GM18526 (cell line): ENCODE data around the gene MSL3B.

Source experiments
- POLR2A ChIP-seq: IDR thresholded peaks from 3 replicates; pipeline ENCODE4 v1.6.1; 2011; ENCODE audit not compliant: insufficient read length; ENCODE audit errors: extremely low read depth

MSL3B gene

GRCh38 chr2:233824373-233824772, 43.8 kb downstream of the MSL3B start:
- TF ChIP-seq POLR2A: no peak

DNA sequence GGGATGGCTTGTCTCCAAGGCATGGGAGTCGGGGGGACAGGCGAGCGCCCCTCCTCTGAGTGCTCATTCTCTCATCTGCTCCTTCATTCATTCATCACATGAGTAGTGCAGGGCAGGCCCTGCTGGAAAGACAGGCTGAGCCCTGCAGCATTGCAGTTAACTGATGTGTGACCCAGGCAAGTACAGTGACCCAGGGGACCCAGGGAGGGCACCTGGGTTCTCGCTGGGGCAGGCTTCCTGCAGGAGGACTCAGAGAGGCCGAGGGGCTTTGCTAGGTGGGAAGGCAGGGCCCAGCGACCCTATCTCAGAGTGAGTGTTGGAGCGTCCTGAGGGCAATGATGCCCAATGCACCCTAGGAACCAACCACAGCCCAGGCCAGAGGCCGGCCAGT, 44.5 kb downstream of the MSL3B start:
- no peak for TF ChIP-seq POLR2A

GRCh38 chr2:233822781-233823730, 45.1 kb downstream of the MSL3B start:
- no peak for TF ChIP-seq POLR2A

DNA sequence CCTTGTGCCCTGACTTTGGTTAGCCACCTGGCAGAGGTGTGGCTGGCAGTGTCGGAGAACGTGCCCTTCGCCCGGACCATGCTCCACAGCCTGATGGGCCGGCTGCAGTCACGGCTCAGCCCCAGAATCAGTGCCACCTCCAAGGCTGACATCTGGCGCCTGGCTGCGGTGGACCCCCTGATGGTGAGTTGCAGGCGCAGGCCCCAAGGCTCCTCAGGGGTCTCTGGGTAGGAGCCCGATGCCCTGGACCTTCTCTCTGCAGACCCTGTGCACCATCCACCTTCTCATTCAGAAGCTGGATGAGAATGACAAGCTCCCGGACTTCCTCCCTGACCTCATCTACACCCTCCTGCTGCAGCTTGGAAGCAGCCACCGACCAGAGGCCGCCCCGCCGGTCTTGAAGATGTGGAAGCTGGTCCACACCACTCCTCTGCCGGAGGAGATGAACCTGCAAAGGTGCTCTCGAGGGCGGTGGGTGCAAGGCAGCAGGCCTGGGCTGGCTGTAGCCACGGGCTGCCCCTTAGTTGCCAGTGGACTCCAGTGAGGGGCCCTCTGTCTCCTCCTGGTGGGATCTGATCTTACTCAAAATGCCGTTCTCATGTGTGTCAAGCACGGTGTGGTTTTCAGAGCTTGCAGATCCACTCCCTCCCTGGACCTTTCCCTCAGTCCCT, 46.0 kb downstream of the MSL3B start:
- no peak for TF ChIP-seq POLR2A

- TF ChIP-seq POLR2A: no peak
Measured at GRCh38 chr2:233821709-233822100, 46.5 kb downstream of the MSL3B start.

- no peak for TF ChIP-seq POLR2A
Measured at GRCh38 chr2:233821196-233821595, 47.0 kb downstream of the MSL3B start.

DNA sequence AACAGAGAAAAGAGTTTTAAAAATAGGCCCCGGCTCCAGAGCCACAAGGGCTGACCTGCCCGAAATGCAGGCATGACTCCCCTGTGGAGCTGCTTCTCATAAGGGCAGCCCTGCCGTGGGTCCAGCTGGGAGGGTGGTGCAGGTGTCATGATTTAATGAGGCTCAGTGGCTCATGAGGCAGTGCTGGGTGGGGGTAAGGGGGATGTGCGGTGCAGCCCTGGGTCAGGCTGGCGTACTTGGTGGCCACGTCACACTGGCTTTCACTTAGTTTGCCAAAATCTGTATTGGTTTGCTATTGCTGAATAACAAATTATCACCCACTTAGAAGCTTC, 47.4 kb downstream of the MSL3B start:
- TF ChIP-seq POLR2A: no peak

DNA sequence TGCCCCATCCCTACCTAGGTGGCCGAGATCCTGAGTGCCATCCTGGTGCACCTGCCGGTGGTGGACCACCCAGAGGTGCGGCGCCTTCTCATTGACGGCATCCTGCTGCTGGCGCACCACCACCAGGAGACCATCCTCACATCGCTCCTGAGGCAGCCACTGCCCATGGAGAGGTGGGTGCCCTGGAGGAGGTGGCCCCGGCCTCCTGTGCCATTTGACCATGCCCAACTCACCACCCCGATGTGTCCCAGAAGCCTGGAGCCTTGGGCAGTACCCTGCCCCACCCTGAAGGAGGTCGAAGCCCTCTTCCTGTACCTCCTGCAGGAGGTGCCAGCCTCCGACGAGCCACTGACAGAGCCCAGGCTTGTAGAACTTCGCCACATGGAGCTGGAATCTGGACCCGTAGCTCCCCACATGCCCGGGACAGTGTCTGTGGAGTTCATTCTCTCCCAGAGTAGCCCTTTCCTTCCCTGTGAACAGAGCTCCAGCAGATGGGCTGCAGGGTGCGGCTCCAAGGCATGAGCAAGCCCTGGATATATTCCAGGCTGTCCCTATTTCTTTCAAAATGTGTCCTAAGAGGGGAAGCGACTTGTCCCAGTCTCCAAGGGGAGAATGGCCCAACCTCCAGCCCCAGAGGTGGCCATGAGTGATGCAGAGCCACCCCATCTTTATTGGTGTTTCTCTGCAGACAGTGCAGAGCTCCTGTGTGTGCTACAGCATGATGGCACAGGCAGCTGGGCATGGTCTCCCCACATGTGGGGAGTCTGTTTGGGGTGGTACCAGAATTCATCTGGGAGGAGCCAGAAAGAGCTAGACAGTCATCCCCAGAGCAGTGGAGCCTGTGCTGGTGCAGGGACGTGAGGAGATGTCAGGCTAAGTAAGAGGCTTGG, 48.1 kb downstream of the MSL3B start:
- TF ChIP-seq POLR2A: no peak

DNA sequence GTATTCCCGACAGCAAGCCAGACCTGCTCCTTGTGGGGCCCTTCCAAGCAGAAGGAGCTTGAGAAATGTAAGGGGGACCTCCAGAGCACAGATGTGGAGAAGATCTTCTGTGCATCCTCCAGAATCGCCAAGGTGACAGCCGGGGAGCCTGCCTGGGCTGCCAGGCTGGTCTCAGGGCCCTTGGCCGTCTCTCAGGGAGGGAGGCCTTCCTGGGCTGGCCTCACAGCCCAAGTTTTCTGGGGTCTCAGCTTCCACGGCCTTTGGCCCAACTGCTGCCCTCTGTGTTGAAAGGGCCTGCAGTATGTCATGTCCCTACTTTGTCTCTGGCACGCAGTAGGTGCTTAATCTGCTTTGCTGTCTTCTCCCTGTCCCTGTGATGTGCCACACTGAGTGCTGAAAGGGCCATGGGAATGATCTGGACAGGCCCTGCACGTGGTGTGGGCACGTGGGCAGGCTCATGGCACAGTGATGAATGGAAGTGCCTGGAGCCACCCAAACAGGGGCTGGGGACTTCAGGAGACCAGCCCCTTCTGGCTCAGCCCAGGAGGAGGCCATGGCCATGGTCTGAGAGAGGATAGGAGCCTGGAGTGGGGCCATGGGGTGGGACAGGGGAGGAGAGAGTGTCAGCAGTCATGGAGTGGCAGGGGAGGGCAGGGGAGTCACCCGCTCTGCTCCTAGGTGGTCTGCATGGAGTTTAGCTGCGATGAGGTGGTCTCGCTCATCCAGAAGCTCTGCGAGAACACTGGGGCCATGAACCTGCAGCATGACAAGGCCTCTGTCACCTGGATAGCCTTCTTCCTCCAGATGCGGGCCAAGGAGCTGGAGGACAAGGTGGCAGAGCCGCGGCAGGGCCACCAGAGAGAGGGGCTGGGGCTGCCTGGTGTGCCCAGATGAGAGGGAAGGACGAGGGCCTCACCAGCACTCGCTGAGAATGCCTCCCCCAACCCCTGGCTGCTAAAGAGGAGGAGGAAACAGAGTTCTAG, 49.3 kb downstream of the MSL3B start:
- no peak for TF ChIP-seq POLR2A

- TF ChIP-seq POLR2A: no peak
Measured at GRCh38 chr2:233817995-233818638, 50.1 kb downstream of the MSL3B start.

GRCh38 chr2:233817361-233817911, 50.8 kb downstream of the MSL3B start:
- no peak for TF ChIP-seq POLR2A

- TF ChIP-seq POLR2A: no peak
Measured at GRCh38 chr2:233816771-233817170, 51.4 kb downstream of the MSL3B start.

- TF ChIP-seq POLR2A: no peak
Measured at GRCh38 chr2:233816334-233816733, 51.9 kb downstream of the MSL3B start.

DNA sequence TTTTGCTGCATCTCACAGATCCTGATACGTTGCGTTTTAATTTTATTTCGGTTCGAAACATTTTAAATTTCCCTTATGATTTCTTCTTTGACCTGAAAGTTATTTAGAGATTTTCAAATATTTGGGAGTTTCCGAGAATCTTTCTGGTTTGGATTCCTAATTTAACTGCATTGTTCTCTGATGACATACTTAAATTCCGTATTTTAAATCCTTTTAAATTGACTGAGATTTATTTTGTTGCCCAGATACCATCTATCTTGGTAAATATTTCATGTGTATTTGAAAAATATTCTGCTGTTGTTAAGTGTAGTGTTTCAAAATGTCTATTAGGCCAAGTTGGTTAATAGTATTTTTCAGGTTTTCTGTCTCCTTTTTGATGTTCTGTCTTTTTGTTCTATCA, 52.3 kb downstream of the MSL3B start:
- no peak for TF ChIP-seq POLR2A
